Activated CD8-positive, alpha-beta memory T cell treated with anti-CD3 and anti-CD28 coated beads, Interleukin-2, amount 10 ng/mL, durations not matched to agents 7 days and 5 days (primary cell): ENCODE measurements around the gene PTRH2. TPM values are rescaled to one million over a fixed set of nuclear protein-coding genes. Genes with fewer than 3 reads are reported as not detected.

Experiments
- ATAC-seq: fragments of 150-1000 bp; cut with Tn5 transposase; one replicate; pipeline ENCODE4 v1.10.0; 2021; ENCODE audit warnings: moderate library complexity
- CTCF ChIA-PET: fragments of 350-600 bp; sonication (Branson Sonifier 250); formaldehyde crosslinking; loops from one replicate; lab custom pipeline; 2021; ENCODE audit warnings: antibody characterized with exemption; lab: Charles Lee
- DNase-seq: peaks from one replicate; pipeline ENCODE4 v3.0.0-alpha.2; 2020
- H3K27ac Mint-ChIP-seq: one replicate; pipeline ENCODE4 v1.8.0; 2021; ENCODE audit warnings: mild to moderate bottlenecking, mixed read lengths
- H3K27me3 Mint-ChIP-seq: one replicate; pipeline ENCODE4 v1.8.0; 2021; ENCODE audit warnings: mixed read lengths
- H3K36me3 Mint-ChIP-seq: one replicate; pipeline ENCODE4 v1.8.0; 2021; ENCODE audit warnings: mild to moderate bottlenecking, mixed read lengths
- H3K4me1 Mint-ChIP-seq: one replicate; pipeline ENCODE4 v1.8.0; 2021; ENCODE audit warnings: mixed read lengths
- H3K4me3 Mint-ChIP-seq: one replicate; pipeline ENCODE4 v1.8.0; 2021; ENCODE audit warnings: mild to moderate bottlenecking, moderate library complexity, mixed read lengths
- H3K9me3 Mint-ChIP-seq: one replicate; pipeline ENCODE4 v1.8.0; 2022; ENCODE audit warnings: low read depth, mixed read lengths
- total RNA-seq, 2 experiments: library from RNA; stranded (reverse); gene quantifications; one replicate each; pipeline ENCODE4 v1.2.3, GENCODE V29; 2021

Gene PTRH2
- total RNA-seq, 2 experiments from 2014 or later, result 28.2 to 37.8 TPM

DNA sequence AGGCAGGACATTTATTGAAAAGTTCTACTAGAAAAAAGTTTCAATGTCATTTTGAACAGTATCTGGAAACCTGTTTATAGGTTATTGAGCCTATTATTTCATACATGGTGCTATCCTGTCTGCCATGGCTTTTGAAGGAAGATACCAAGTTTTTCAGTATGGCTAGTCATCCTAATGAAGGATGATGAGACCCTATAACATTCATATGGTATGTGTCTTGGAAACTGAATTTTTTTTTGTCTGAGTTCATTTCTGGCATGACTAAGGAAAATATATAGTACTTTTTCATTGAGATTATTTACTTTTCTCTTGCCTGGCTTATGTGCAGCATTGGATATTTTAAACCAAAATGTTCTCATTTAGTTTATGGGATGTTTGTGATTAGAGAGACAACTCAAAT is 57.3 kb downstream of the PTRH2 start:
- DNase-seq, result no peak
- Mint-ChIP-seq H3K4me1 (peaks cover 26% of the 10 kb centered on the region), H3K27ac (no peak overlapping the region), H3K36me3 (peaks cover 57% of the 10 kb centered on the region), H3K27me3 (no peaks in the 10 kb centered on the region), H3K4me3 (no peak overlapping the region), H3K9me3 (no peaks in the 10 kb centered on the region)
- ATAC-seq, result no peak
- CTCF ChIA-PET, result interaction anchor here (1.1 kb wide), 1 partner anchor 315 kb away, joined by 4 read pairs; the partner anchor contains the start of gene RNFT1

Other genes starting within 250 kb of the PTRH2 start
- 10 to 100 TPM; 17.1 to 18.0 TPM for gene DHX40, start 141.8 kb downstream of the PTRH2 start, total RNA-seq
- 100 to 1,000 TPM; 126 to 162 TPM for gene CLTC, start 87.5 kb downstream of the PTRH2 start, total RNA-seq
- gene VMP1, start 224 bp upstream of the PTRH2 start, total RNA-seq, result 100 to 1,000 TPM; 279 to 396 TPM
- 10 to 100 TPM; 14.3 to 15.5 TPM for gene TUBD1, start 185.5 kb upstream of the PTRH2 start, total RNA-seq
- 10 to 100 TPM; 52.3 to 58.6 TPM for gene RPS6KB1, start 185.7 kb upstream of the PTRH2 start, total RNA-seq